PC-3 (cell line): ENCODE results near the gene TMEM52.

Experiments
- CTCF ChIP-seq: fragments of 300-600 bp; sonication (generic); conservative IDR thresholded peaks from 2 replicates; pipeline ENCODE4 v1.5.1; 2017; ENCODE audit warnings: antibody characterized with exemption, low read depth, mild to moderate bottlenecking, low read length
- EZH2 ChIP-seq: fragments of 300-600 bp; sonication (generic); IDR thresholded peaks from one replicate; pipeline ENCODE4 v1.6.1; 2017; ENCODE audit warnings: antibody characterized with exemption, mild to moderate bottlenecking, low read length; ENCODE audit not compliant: unreplicated experiment

GRCh38 chr1:1914101-1914970 is 4.7 kb downstream of the TMEM52 start:
- no peak for TF ChIP-seq CTCF
- TF ChIP-seq EZH2: no peak
